GM19397 (cell line): Measurements from ENCODE around the gene SPHKAP.
"Not testable (repeated sequence)": the region's sequence is repeated elsewhere in the genome, so short reads cannot be mapped to it uniquely, and the experiment has no call there.

Experiments
- ATAC-seq: cut with Tn5 transposase; IDR thresholded peaks from one replicate; pipeline ENCODE4 v1.9.1; 2021; ENCODE audit warnings: mild to moderate bottlenecking, moderate library complexity; ENCODE audit not compliant: unreplicated experiment

SPHKAP gene, protein sequence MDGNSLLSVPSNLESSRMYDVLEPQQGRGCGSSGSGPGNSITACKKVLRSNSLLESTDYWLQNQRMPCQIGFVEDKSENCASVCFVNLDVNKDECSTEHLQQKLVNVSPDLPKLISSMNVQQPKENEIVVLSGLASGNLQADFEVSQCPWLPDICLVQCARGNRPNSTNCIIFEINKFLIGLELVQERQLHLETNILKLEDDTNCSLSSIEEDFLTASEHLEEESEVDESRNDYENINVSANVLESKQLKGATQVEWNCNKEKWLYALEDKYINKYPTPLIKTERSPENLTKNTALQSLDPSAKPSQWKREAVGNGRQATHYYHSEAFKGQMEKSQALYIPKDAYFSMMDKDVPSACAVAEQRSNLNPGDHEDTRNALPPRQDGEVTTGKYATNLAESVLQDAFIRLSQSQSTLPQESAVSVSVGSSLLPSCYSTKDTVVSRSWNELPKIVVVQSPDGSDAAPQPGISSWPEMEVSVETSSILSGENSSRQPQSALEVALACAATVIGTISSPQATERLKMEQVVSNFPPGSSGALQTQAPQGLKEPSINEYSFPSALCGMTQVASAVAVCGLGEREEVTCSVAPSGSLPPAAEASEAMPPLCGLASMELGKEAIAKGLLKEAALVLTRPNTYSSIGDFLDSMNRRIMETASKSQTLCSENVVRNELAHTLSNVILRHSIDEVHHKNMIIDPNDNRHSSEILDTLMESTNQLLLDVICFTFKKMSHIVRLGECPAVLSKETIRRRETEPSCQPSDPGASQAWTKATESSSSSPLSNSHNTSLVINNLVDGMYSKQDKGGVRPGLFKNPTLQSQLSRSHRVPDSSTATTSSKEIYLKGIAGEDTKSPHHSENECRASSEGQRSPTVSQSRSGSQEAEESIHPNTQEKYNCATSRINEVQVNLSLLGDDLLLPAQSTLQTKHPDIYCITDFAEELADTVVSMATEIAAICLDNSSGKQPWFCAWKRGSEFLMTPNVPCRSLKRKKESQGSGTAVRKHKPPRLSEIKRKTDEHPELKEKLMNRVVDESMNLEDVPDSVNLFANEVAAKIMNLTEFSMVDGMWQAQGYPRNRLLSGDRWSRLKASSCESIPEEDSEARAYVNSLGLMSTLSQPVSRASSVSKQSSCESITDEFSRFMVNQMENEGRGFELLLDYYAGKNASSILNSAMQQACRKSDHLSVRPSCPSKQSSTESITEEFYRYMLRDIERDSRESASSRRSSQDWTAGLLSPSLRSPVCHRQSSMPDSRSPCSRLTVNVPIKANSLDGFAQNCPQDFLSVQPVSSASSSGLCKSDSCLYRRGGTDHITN (N-terminal part only)

DNA sequence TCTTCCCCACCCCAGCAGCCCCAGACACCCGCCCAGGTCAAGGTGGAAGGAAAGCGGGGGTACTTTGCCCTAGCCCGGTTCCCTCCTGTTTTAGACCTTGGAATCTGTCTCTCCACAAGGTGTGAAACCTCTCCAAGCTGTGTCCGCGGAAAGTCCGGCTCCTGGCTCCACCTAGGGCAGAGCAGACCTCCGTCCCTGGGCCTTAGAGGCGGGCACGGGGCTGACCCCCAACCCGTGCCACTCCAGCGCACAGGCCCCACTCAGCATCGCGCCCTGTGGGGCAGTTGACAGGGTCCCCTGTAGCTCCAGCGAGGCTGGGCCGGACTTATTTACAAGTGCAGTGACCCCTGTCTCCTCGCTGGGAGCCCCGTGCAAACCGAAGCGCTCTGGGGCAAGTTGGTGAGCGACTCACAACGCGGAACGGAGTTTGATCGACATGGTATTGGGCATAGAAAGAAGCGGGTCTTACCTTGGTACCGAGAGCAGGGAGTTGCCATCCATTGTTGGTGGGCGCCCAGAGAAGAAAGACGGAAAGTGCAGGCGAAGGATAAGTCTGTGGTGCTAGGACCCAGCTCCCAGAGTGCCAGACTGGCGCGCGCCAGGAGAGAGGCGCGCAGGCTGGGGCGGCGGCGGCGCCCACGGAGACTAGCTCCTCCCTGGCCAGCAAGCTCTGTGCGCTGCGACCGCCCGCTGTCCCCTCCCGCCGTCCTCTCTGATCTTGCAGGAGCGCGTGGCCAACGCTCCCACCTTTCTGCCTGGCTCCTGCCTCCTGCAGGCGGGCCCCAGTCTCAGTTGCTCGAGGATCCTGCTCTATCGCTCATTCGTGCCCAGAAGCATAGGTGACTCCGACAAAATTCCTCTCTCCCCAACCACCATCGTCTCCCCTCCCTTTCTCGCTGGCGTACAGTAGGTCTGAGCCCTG lies at the start of gene SPHKAP:
Gene SPHKAP, minus strand, starts transcription at position 590 of the 922 bp plus-strand sequence. Its CDS starts 89 bp downstream, at position 501.
- no peak for ATAC-seq

DNA sequence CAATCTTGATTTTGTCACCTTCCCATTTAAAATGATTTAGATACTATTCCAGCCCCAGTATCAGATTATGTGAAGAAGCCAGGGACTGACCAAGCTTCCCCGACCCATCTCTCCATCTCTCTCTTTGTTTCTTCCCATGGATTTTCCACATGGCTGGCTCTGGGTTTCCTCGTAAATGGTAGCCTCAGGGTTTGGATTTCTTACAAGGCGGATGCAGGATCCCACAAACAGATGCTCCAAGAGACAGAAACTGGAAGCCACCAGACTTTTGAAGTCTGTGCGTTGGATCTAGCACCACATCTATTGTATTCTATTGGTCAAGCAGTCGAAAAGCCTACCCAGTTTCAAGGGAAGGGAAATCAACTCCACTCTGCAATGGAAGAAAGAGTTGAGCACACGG lies 46.0 kb upstream of the SPHKAP start:
- no peak for ATAC-seq

DNA sequence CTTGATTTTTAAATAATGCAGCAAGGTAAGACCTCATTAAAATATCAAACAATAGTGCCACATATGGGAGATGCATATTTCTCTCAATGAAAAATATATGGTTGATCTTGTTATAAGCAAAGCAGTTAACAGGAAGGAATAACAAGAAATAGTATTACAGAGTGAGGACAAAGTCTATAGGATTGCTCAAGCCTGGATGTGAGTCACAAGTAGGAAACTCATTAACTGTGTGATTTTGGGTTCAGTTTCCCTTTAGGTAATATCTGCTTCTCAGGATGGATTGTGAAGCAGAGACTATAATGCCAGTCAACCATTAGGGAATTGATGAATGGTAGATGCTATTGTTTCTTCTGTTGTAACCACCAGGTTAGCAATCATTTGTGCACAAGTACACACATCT lies 42.9 kb upstream of the SPHKAP start:
- ATAC-seq, result no peak

DNA sequence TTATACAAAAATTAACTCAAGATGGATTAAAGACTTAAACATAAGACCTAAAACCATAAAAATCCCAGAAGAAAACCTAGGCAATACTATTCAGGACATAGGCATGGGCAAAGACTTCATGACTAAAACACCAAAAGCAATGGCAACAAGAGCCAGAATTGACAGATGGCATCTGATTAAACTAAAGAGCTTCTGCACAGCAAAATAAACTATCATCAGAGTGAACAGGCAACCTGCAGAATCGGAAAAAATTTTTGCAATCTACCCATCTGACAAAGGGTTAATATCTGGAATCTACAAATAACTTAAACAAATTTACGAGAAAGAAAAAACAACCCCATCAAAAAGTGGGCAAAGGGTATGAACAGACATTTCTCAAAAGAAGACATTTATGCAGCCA lies 37.1 kb upstream of the SPHKAP start:
- ATAC-seq, result not testable (repeated sequence)

DNA sequence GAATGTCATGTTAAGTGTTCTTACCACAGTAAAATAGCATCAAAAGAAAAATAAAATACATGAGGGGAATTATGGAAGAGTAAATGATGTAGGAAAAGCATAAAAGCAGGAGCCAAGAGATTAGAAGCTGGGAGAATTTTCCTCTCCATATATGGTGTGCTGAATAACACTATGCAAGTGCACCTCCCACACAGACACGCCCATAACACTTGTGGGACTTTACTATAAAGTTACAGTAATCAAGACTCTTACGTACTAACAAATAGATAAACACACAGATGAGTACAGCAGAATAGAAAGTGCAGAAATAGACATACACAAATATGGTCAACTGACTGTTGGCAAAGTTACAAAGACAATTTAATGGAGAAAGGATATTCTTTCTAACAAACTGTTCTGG lies 16.0 kb upstream of the SPHKAP start:
- no peak for ATAC-seq

DNA sequence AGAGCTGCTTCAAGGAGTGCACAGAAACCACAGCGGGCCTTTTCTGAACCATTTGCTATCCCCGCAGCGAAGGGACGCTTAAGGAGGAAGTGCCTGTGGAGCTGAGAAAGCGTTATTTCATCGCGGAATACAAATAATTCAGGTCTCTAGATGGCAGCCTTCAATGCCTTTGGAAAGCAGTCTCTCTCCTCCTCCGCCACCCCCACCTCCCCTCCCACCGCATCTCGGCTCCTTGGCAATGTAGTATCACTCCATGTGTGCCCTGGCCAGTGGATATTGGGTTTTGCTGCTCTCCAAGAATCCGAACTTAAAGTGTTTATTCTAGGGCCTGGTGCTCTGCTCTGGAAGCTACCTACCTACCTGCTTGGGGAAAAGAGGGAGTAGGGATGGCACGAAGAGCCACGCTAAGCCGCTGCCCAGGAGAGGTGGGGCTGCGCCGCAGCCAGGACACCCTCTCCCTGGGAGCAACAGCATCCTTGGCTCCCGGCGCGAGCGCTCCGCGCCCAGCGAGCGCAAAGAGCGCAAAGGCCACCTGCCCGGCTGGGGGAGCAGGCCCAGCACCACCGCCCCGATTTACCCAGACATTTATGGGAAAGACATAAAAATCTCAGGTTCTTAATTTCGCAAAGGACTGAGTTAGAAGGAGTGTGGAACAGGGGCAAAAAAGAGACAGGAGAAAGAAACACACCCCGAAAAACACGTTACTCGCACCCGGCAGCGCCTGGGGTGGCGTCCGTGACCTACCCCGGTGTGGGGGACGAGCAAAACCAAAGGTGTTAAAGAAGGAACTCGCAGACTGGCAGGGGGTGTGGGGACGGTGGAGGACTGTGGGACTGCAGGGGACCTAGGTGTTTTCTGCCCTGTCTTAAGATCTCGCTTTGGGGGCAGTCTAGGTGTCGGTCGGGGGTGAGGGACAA lies 1.0 kb downstream of the SPHKAP start:
- no peak for ATAC-seq

DNA sequence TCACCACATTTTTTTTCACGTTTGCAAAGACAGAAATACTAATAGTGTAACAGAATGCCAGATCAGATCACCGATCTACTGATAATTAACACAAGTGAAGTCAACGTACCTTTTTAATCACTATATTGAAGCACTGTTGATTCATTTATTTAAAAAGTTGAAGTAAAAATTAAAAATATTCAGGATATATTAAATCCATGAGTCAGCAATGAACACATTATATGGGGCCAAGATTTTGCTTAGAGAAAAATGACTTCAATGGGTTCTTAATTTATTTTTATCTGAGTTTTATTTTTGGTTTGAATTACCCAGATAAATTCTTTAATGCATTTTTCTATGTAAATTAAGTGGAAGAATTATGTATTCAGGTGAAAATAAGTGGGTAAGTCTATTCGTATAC lies 14.2 kb downstream of the SPHKAP start:
- no peak for ATAC-seq

DNA sequence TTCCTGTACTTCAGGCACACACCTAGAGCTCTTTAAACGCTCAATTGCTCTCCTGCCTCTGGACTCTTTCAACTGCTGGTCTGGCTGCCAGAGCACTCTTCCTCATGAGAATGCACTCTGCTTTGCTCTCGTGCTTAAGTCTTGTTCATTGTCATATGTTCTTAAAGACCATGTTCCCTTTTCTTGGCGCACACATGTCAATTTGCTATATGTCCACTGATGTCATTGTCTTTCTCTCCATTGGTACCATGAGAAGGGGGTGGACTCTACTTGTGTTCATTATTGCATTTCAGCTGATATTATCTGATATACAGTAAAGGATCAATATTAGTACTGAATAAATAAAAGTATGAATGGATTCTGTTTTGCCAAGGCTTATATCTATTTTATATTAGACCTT lies 16.8 kb downstream of the SPHKAP start:
- ATAC-seq, result no peak

DNA sequence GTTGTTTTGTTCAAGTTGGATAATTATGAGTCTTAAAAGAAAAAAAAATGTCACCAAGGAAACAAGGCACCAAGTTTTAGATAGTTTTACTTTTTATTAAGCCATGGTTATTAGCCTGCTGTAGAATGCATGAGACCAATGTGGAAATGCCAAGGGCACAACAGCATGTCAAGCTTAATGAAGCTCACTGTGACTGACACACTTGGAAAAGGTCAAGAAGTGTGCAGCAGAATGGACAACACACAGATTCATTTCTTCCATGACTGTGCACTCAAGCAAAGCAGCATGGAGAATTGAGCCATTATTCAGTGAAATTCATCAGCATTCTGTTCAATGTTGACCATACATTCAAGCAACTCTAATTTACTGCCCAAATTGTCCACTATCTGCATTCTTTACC lies 23.6 kb downstream of the SPHKAP start:
- ATAC-seq, result no peak

DNA sequence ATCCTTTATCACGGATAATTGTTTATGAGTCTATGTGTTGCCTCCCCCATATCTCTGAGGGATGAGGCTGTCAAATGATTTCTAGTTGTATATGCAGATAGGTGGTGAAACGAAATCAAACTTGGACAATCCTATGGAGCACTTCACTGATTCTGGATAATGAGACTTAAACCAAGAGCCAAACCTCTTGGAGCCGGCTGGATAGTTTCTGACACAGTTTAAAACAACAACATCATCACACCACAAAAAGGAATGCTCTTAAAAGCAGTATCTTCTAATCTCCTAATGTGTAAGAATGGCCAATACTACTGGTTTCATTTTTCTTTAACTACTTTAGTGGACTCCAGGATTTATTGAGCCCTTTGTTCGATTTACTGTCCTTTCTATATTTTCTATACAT lies 36.5 kb downstream of the SPHKAP start:
- ATAC-seq, result no peak

DNA sequence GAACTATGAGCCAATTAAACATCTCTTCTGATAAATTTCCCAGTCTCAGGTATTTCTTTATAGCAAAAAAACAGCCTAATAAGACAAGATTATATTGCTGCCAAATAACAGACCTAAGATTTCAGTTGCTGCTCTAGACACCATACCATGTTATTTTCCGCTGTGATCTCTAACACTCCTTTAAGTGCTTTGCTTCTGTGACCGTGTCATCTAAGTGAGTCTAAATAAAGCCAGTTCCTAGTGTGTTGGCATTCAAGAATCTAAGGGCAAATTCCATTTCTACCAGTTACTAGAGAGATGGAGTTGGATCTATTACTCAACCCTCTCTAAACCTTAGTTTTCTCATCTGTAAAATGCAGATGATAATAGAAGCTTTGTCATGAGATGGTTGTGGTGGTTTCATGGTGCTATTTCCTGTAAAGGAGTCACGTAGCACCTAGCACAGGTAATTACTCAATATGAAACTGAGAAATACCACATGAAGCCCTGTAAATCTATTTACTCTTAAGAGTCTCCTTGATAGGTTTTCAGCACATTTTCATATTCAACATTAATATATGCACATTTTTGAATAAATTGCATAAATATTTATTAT lies 40.5 kb downstream of the SPHKAP start:
- peak; percentile 64 for ATAC-seq

DNA sequence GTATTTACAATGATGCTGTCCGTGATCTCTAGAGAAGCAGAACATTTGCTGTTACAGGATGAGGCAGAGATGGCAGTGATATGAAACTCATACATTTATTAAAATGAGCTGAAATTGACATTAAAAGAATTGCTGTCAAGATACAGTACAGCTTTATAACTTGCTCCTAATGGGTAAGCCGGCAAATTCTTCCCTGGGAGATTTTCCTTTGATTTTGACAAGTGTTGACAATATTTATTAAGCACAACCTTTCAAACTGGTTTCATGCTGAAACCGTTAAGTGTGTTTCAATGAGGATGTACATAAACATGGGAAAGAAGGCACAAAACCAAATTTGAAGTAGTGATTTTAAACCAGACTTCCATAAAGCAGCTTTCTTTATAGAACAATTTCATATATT lies 45.5 kb downstream of the SPHKAP start:
- ATAC-seq, result no peak

DNA sequence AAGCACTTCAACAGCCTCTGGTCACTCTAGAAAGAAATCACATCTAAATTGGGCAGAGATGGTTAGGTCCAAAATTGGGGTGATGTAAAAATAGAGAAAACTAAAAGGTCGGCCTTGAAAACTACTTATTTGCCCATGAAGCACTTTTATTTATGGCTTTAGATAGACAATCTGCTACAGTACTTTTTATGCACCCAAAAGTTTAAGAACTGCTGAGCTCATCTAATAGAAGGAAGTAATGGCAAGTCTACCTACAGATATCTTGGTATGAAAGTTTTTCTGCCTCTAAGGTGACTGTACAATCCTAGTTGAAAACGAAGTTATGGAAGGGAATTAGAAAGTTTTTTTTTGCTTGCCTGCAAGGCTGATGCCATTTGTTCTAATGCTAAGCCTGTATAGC lies 46.2 kb downstream of the SPHKAP start:
- no peak for ATAC-seq

DNA sequence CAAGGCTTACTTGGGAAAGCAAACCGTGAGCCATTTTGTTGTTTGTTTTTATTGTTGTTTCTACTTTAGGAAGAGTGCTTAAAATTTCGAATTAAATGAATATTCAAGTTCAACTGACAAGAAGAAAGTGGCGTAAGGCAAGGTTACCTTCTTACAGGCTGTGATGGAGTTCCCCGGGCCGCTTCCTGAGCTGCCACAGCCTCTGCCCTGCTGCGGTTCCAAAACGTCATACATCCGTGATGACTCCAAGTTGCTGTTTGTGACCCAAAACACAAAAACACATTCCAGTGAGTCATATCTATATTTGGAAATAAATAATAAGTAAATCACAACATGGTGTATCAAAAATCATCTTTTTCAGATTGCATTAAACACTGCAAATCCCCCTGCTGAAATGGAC lies 49.7 kb downstream of the SPHKAP start:
- ATAC-seq, result no peak

DNA sequence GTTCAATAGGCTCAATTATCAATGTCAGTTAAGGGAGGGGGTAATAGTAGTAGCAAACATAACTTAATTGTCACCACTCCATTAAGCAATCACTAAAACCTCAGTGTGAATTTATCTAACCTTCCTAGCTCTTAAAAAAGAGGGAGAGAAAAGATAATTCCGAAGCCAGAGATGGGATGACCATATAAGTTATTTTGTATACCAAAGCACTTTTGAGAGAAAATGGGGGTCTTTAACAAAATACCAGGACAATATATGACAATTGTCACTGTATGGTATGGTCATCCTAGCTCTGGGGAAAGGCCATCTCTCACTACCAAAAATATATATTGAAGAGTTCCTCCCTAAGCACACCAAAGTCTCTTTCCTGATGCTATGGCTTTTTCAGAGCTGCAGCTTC lies 55.1 kb downstream of the SPHKAP start:
- ATAC-seq, result no peak

DNA sequence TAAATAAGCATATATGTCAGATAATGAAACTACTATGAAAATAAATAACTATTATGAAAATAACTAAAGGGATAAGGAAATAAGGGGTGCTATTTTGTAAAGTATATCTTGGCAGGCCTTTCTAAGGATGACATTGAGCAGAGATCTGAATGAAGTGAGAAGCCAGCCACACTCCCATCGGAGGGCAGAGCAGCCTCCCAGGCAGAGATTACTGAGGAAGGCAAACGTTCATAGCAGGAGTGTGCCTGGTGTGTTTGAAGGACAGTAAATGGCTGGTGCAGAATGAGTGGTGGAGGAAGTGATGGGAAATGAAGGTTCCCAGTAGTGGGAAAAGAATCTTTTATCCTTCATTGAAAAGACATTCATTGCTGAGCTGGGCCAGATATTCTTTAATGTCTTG lies 62.5 kb downstream of the SPHKAP start:
- no peak for ATAC-seq

DNA sequence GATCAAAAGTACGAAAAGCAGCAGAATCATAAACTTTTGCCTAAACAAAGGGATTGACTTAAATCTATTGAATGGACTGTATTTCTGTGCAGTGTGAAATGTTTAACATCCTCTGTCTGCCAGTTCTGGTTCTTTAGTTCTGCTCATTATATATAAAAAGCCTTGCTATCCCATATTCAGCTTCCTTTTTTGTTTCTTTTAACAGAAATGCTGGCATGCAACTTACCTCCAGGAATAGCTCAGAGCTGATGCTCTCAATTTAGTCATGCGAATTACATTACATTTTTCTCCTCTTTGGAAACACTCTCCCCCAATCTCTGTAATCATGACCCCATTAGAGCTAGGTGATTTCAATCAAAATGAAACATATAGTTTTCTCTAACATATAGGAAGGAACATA lies 73.6 kb downstream of the SPHKAP start:
- no peak for ATAC-seq

DNA sequence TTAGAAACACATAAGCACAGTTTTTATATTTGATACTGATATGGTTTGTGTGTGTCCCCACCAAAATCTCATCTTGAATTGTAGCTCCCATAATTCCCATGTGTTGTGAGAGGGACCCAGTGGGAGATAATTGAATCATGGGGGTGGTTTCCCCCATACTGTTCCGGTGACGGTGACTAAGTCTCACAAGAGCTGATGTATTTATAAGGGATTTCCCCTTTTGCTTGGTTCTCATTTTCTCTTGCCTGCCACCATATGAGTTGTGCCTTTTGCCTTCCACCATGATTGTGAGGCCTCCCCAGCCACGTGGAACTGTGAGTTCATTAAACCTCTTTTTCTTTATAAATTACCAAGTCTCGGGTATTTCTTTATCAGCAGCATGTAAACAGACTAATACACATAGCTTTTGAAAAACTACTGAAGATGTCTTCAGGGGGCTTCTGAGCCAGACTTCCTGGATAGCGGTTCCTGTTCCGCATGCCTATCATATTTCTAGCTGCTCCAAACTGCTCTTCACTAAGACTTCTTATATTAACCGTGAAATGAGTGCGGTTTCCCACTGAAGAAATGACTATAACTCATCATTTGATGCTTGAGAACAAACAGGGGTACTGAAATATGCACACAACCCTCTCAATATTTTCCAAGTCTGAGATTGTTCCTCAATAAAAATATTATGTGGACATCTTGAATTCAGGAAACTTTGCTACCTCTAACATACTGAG lies 75.8 kb downstream of the SPHKAP start:
- ATAC-seq, result no peak
